Activated CD8-positive, alpha-beta memory T cell treated with anti-CD3 and anti-CD28 coated beads, Interleukin-2, amount 50 U/mL, for 48 hours (primary cell): Measurements from ENCODE around the gene GMPPB.

Experiments
- DNase-seq: peaks from one replicate; pipeline ENCODE4 v3.0.0-alpha.2; 2020

Gene GMPPB

GRCh38 chr3:49723628-49724551 is at the start of gene GMPPB:
Gene GMPPB (minus strand): TSS chr3:49723951. CDS start chr3:49723726, 225 bp downstream.
- DNase-seq: peak; percentile 97

- peak; percentile 26 for DNase-seq
These were observed 49.0 kb upstream of the GMPPB start for GRCh38 chr3:49772703-49773102.

DNA sequence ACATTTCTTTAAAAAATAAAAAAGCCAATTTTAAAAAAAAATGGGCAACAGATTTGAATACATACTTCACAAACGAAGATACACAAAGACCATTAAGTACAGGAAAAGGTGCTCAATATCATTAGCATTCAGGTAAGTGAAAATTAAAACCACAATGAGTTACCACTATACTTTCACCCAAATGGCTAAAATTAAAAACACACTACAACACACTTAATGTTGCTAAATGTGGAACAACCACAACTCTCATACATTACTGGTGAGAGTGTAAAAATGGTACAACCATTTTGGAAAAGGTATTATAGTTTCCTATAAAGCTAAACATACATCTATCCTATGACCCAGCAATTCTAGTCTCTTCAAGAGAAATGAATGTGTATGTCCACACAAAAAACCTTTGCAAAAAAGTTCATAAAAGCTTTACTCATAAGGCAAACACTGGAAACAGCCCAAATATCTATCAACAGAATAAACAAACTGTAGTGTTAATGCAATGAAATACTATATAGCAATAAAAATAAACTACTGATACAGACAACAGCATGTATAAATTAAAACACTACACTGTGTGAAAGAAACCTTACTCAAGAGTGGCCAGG is 47.7 kb upstream of the GMPPB start:
- no peak for DNase-seq

DNA sequence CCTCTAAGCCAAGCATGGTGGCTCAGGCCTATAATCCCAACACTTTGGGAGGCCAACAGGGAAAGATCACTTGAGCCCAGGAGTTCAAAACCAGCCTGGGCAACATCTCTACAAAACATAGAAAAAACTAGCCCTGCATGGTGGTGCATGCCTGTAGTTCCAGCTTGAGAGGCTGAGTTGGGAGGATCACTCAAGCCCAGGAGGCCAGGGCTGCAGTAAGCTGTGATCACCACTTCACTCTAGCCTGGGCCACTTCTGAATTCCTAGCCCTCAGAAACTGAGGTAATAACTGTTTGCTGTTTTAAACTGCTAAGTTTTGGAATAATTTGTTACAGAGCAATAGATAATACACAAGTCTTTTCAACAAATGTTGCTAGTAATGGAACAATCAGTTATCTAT is 46.2 kb upstream of the GMPPB start:
- DNase-seq: peak; percentile 23

GRCh38 chr3:49769286-49769915 is 45.6 kb upstream of the GMPPB start:
- DNase-seq: no peak

DNA sequence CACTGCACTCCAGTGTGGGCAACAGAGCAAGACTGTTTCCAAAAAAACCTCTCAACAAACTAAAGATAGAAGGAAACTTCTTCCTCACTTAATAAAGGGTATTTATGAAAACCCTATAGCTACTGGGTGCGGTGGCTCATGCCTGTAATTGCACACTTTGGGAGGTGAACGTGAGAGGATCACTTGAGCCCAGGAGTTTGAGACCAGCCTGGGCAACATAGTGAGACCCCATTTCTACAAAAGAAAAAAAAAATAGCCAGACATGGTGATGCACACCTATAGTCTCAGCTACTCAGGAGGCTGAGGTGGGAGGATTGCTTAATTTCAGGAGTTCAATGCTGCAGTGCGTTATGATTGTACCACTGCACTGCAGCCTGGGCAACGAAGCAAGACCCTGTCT is 40.2 kb upstream of the GMPPB start:
- peak; percentile 22 for DNase-seq

DNA sequence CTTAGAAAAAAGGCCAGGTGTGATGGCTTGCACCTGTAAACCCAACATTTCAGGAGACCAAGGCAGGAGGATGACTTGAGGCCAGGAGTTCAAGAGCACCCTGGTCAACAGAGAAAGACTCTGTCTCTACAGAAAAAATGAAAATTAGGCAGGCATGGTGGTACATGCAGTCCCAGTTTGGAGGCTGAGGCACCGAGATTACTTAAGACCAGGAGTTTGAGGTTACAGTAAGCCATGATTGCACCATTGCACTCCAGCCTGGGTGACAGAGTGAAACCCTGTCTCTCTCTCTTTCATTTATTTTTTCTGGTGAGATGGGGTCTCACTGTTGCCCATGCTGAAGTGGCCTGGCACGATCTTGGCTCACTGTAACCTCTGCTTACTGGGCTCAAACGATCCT is 37.9 kb upstream of the GMPPB start:
- peak; percentile 3 for DNase-seq

DNA sequence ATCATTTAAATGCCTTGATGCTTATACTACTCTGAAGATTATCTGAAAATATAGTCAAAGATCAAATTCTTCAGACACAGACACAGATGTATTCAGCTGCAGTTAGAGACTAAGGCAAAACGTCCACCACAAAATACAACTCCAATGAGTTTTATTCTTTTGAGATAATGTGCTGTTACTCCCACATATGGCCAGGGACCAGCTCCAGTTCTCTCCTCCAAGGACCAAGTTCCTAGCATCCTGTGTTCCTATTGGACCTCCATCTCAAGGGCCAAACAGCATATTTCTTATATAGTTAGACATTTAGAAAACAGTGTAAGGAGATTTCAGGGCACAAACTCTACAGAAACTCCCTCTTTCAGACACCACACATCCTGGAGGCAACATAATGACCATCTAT is 35.5 kb upstream of the GMPPB start:
- peak; percentile 7 for DNase-seq

DNA sequence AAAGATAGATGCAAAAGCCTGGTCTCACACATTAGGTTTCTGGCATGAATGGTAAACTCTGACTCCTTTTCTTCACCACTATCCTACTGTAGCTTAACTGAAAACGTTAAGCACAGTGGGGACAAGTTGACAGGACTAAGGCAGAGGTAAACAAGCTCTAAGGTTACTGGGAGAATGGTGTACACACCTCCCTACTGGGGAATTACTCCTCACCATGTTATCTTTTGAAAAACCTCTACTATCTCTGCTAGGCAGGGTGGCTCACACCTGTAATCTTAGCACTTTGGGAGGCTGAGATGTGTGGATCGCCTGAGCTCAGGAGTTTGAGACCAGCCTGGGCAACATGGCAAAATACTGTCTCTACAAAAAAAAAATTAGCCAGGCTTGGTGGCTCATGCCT is 33.4 kb upstream of the GMPPB start:
- DNase-seq: peak; percentile 6

- no peak for DNase-seq
These were observed 32.3 kb upstream of the GMPPB start for GRCh38 chr3:49756036-49756435.

GRCh38 chr3:49754536-49754935 is 30.8 kb upstream of the GMPPB start:
- DNase-seq: no peak

DNA sequence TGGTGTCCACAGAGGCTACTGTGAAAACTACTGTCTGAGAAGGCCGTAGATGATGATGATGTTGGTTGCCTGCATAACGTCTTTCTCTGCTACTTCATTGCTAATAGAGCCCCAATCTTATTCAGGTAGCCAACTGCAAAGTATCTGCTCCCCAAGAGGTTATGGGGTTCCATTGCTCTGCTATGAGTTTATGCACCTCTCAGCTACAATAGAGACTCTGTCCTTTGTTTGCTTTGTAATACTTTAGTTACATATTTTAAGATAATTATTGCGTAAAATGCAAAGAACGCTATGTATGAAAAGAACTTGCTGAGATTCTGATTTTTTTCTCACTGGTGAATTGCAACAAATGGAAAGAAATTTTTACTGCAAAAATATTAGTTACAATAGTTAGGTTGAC is 27.8 kb upstream of the GMPPB start:
- no peak for DNase-seq

DNA sequence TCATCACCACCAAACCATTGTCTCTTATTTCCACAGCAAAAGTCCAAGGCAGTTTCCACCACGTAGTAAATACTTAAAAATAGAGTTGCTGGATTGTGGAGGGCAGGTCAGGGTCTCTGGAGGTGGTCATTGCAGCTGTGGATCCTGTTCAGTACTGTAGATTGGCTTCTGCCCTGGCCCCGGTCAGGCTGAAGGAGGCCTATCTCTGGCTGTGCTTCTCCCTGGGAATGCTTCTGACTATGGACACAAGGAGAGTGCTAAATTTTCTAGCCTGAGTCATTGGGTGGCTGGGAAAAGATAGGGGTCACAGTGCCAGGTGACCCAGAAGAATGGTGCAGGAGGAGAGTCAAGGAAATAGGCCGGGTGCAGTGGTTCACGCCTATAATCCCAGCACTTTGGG is 26.3 kb upstream of the GMPPB start:
- DNase-seq: peak; percentile 26

DNA sequence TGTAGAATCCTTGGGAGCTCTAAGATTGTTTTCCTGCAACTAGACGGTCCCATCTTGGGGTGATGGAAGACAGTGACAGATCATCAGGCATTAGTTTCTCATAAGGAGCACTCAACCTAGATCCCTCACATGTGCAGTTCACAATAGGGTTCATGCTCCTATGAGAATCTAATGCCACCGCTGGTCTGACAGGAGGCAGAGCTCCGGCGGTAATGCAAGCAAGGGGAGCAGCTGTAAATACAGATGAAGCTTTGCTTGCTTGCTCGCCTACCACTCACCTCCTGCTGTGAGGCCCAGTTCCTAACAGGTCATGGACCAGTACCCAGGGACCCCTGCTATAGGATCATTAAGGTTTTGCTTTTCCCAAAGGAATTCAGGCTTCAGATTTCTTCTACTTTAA is 25.1 kb upstream of the GMPPB start:
- DNase-seq: peak; percentile 35

DNA sequence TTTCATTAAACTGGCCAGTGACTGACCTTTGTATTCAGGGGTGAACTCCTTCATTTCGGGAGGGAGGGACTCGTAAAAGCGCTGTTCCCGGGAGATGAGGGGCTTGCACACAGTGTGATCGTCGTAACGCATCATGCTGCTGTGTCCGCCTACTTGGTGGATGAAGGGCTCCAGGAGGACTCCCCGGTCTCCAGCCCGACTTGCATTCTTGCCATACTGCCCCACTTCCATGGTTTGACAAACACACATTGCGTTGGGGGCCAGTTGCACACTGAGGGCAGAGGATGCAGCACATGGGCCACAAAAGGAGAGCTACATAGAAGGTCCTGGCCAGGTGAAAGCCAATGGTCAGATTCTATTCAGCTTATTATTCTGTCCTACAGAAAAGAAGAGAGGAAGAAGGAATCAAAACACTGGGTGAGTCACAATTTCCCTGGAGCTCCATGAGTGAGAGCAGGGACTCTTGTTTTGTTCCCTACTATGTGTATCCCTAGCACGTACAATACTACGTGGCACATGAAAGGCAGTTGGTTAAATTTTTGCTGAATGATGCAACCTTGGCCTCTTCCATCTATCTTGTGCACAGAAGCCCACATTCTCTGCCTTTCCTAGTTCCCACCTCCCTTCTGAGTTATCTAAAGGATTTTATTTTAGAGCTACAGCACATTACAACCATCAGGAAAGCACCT is 24.2 kb upstream of the GMPPB start:
- peak; percentile 22 for DNase-seq

DNA sequence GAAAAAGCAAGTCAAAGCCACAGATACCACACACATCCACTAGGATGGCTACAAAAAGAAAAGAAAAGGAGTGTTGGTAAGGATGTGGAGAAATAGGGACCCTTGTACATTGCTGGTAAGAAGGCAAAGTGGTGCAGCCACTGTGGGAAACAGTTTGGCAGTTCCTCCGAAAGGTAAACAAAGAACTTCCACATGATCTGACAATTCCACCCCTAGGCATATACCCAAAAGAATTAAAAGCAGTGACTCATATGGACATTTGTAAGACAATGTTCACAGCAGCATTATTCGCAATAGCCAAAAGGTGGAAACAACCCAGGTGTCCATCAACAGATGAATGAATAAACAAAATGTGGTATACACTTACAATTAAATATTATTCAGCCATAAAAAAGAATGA is 22.2 kb upstream of the GMPPB start:
- peak; percentile 15 for DNase-seq

- no peak for DNase-seq
These were observed 16.7 kb upstream of the GMPPB start for GRCh38 chr3:49740427-49740826.

DNA sequence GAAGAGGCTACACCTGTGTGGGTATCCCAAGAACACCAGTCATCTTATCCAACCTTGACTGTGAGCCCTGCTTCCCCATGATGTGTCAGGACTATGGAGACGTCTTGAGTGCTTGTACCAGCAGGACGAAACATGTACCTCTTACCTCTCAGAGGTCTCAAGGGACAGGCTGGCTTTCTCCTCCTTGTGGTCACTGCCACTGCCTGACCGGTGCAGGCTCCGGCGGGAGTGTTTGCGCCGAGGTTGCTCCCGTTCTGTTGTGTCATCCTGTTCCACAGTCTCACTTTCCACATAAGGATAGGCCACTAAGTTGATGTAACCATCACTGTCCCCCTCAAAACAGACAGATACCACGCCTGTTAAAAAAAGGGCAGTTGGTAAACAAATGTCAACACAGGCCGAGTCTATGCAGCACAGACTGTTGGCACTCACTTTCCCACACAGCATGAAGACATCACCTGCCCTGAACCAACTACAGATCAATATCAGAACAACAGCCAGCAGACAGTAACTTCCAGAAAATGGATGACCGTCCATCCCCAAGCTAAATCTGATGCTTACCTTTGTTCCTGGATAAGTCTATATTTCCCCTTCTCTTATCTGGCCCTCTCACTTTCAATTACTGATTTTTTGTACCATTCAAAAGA is 14.4 kb upstream of the GMPPB start:
- peak; percentile 30 for DNase-seq

GRCh38 chr3:49734752-49735151 is 11.0 kb upstream of the GMPPB start:
- DNase-seq: no peak

DNA sequence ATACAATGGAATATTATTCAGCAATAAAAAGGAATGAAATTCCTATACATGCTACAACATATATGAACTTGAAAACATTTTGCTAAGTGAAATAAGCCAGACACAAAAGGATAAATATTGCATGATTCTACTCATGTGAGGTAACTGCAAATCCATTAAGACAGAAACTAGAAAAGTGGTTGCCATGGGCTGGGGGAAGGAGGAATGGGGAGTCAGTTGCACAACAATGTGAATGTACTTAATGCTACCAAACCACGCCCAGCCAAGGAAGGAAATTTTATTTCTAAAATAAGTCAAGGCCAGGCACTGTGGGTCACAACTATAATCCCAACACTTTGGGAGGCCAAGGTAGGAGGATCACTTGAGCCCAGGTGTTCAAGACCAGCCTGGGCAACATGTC is 9.8 kb upstream of the GMPPB start:
- peak; percentile 26 for DNase-seq

- no peak for DNase-seq
These were observed 8.8 kb upstream of the GMPPB start for GRCh38 chr3:49732597-49732996.

DNA sequence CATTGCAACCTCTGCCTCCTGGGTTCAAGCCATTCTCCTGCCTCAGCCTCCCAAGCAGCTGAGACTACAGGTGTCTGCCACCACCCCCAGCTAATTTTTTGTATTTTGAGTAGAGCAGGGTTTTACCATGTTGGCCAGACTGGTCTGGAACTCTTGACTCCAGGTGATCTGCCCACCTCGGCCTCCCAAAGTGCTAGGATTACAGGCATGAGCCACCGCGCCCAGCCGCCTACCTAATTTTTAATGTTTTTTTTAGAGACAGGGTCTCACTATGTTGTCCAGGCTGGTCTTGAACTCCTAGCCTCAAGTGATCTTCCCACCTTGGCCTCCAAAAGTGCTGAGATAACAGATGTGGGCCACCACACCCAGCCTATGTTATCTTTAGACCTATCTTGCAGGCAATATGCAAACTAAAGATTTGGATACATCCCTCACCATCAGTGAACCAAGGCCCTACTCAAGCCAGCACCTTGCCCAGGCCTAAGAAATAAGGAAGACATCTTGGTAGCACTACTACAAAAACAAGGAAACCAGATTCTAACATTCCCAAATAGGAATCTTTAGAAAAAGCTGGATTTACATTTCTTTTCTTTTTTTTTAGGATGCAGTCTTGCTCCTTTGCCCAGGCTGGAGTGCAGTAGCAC is 6.3 kb upstream of the GMPPB start:
- DNase-seq: no peak
